ENCODE measurements around the gene STK17A.
"Not testable (repeated sequence)": the region's sequence is repeated elsewhere in the genome, so short reads cannot be mapped to it uniquely, and the experiment has no call there.

The STK17A gene

GRCh38 chr7:43626695-43627094 is 43.8 kb downstream of the STK17A start:
- TF ChIP-seq CTCF (IDR thresholded peaks at IDR 0.05; ENCODE audit: low read depth, low read length) = no peak
- H3K4me3 ChIP-seq (ENCODE audit: low read depth, low read length) = no peak overlapping the region

- not testable (repeated sequence) for H3K4me3 ChIP-seq (ENCODE audit: low read depth, low read length)
These were observed 44.9 kb downstream of the STK17A start for GRCh38 chr7:43627798-43628197.

GRCh38 chr7:43628431-43628830 is 45.5 kb downstream of the STK17A start:
- H3K4me3 ChIP-seq (ENCODE audit: low read depth, low read length) = no peak overlapping the region
- TF ChIP-seq CTCF (IDR thresholded peaks at IDR 0.05; ENCODE audit: low read depth, low read length) = no peak

- TF ChIP-seq CTCF (IDR thresholded peaks at IDR 0.05; ENCODE audit: low read depth, low read length) = no peak
- H3K4me3 ChIP-seq (ENCODE audit: low read depth, low read length) = no peak overlapping the region
These were observed 46.9 kb downstream of the STK17A start for GRCh38 chr7:43629857-43630256.

GRCh38 chr7:43630482-43630881 is 47.6 kb downstream of the STK17A start:
- H3K4me3 ChIP-seq (ENCODE audit: low read depth, low read length) = no peak overlapping the region
- TF ChIP-seq CTCF (IDR thresholded peaks at IDR 0.05; ENCODE audit: low read depth, low read length) = no peak

- TF ChIP-seq CTCF (IDR thresholded peaks at IDR 0.05; ENCODE audit: low read depth, low read length) = no peak
These were observed 48.7 kb downstream of the STK17A start for GRCh38 chr7:43631559-43631958.

GRCh38 chr7:43632746-43633145 is 49.8 kb downstream of the STK17A start:
- no peak overlapping the region for H3K4me3 ChIP-seq (ENCODE audit: low read depth, low read length)
- TF ChIP-seq CTCF (IDR thresholded peaks at IDR 0.05; ENCODE audit: low read depth, low read length) = no peak

More at GRCh38 chr7:43631559-43631958, 48.7 kb downstream of the STK17A start:
- H3K4me3 ChIP-seq (ENCODE audit: low read depth, low read length) = no peak overlapping the region

GRCh38 chr7:43634384-43634783 is 51.5 kb downstream of the STK17A start:
- no peak for TF ChIP-seq CTCF (IDR thresholded peaks at IDR 0.05; ENCODE audit: low read depth, low read length)

More at GRCh38 chr7:43634384-43634783, 51.5 kb downstream of the STK17A start:
- no peak overlapping the region for H3K4me3 ChIP-seq (ENCODE audit: low read depth, low read length)

Data from WI38 (cell line).